RWPE1 (cell line): ENCODE data around the gene TUBB6.

Source experiments
- CTCF ChIA-PET: fragments of 350-600 bp; sonication (Branson Sonifier 250); formaldehyde crosslinking; extraction: SDS; loops from one replicate; lab custom pipeline; 2021; lab: Yijun Ruan, JAX
- POLR2A ChIA-PET: fragments of 400-600 bp; formaldehyde crosslinking; extraction: SDS; loops from one replicate; lab custom pipeline; 2020; ENCODE audit warnings: antibody characterized with exemption; ENCODE audit not compliant: low non-redundant PET; lab: Yijun Ruan, JAX
- DNase-seq: peaks from one replicate; pipeline ENCODE4 v3.0.0; 2012; ENCODE audit warnings: low spot score
- H3K27ac ChIP-seq: fragments of 450-650 bp; 2 replicates; pipeline ENCODE4 v1.5.1; 2017
- CTCF ChIP-seq: fragments of 450-650 bp; conservative IDR thresholded peaks from 2 replicates; pipeline ENCODE4 v1.5.1; 2017; ENCODE audit warnings: low read depth, mild to moderate bottlenecking

TUBB6 gene

GRCh38 chr18:12347895-12348294, 39.9 kb downstream of the TUBB6 start:
- ChIA-PET CTCF (no interaction called here), POLR2A (no interaction called here)
- DNase-seq = no peak
- peak overlapping the region; percentile 13; the same call in 1 of the 2 replicates for H3K27ac ChIP-seq
- TF ChIP-seq CTCF = no peak

GRCh38 chr18:12352188-12352587, 44.1 kb downstream of the TUBB6 start:
- no peak for DNase-seq
- ChIA-PET POLR2A (no interaction called here), CTCF (interaction anchor here (0.7 kb wide), 1 partner anchor 42 kb away, joined by 3 read pairs; no protein-coding TSS in a partner anchor)
- no peak overlapping the region for H3K27ac ChIP-seq
- TF ChIP-seq CTCF = no peak

- ChIA-PET POLR2A (no interaction called here), CTCF (no interaction called here)
- no peak overlapping the region for H3K27ac ChIP-seq
- no peak for DNase-seq
- TF ChIP-seq CTCF = no peak
Observed at GRCh38 chr18:12359515-12359927, 51.5 kb downstream of the TUBB6 start.

GRCh38 chr18:12361770-12362378, 53.8 kb downstream of the TUBB6 start:
- CTCF ChIA-PET = no interaction called here
- no peak for TF ChIP-seq CTCF
- POLR2A ChIA-PET = no interaction called here
- H3K27ac ChIP-seq = no peak overlapping the region
- DNase-seq = no peak

GRCh38 chr18:12362473-12363174, 54.6 kb downstream of the TUBB6 start:
- ChIA-PET POLR2A (no interaction called here), CTCF (no interaction called here)
- no peak for DNase-seq
- no peak overlapping the region for H3K27ac ChIP-seq
- TF ChIP-seq CTCF = no peak

- ChIA-PET POLR2A (no interaction called here), CTCF (no interaction called here)
- TF ChIP-seq CTCF = no peak
- no peak overlapping the region for H3K27ac ChIP-seq
- no peak for DNase-seq
Observed at GRCh38 chr18:12366379-12366778, 58.3 kb downstream of the TUBB6 start.
